Measurements from ENCODE around the gene CD68.

CD68 gene

DNA sequence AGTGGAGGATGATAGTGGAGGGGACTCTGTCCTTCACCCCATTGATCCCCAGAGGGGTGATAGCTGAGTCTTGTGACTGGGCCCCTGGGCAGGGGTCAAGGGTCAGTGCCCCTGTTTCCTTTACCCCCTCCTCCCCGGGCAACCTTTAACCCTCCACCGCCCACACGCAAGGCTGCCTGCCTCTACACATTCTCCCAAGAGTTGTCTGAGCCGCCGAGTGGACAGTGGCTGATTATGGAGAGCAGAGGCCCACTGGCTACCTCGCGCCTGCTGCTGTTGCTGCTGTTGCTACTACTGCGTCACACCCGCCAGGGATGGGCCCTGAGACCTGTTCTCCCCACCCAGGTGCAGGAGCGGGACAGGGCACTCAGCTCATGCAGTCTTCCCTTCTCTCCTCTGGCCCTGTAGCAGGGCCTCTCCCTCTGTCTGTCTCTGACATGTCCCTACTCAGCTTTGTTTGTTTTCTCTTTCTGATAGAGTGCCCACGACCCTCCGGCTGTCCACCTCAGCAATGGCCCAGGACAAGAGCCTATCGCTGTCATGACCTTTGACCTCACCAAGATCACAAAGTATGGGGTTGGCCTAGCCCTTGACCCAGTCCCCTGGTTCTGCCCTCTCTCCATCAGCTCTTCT, 50.6 kb downstream of the CD68 start, which contains the start of gene SHBG:
SHBG (plus strand) TSS at position 197 of the 633 bp plus-strand sequence; CDS start at position 235, 38 bp downstream.
- TF ChIP-seq GATA3 (IDR thresholded peaks at IDR 0.05; ENCODE audit: low read depth, low read length), result no peak
- TF ChIP-seq GATA2 (IDR thresholded peaks at IDR 0.05; ENCODE audit: low read depth, low read length), result no peak
